GM23248 (cell line): Measurements from ENCODE around the gene ZFPL1.

Experiments used
- EZH2 ChIP-seq: fragments of 200-600 bp; sonication (generic); IDR thresholded peaks from 2 replicates; pipeline ENCODE4 v1.6.1; 2018; ENCODE audit warnings: antibody characterized with exemption, mild to moderate bottlenecking; ENCODE audit not compliant: insufficient read depth, poor library complexity, severe bottlenecking
- EZH2phosphoT487 ChIP-seq: fragments of 200-600 bp; sonication (generic); IDR thresholded peaks from 2 replicates; pipeline ENCODE4 v1.6.1; 2018; ENCODE audit warnings: antibody characterized with exemption, moderate library complexity, mild to moderate bottlenecking, low read depth; ENCODE audit not compliant: insufficient read depth

DNA sequence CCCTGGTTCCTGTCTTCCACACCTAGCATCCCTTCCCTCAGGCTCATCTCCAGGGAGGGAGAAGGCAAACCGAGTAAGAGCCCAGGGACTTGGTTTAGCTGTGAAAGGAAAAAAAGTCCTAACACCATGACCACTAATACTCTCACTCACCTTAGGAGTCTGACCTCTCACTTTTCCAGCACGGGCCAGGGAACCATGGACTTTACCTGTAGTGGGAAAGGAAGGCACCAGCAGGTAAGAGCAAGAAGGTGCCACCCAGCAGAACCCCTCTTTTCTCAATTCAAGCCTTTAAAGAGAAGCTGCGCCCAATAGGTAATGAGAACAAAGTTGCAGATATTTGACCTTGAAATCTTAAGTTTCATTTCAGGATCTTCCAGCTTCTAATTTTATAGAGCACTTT, 36.8 kb downstream of the ZFPL1 start:
- TF ChIP-seq EZH2 (no peak), EZH2phosphoT487 (no peak)
